ENCODE results near the gene HIC1. TPM values are rescaled to one million over a fixed set of nuclear protein-coding genes. Genes with fewer than 3 reads are reported as not detected.

The HIC1 gene
- total and polyA plus RNA-seq, 8 donors = 17.4 to 37.5 (median 24.6) TPM

- Histone ChIP-seq H3K27me3 (peaks cover 5 to 66% of the 10 kb centered on the region in 2 donors), H3K27ac (no peak overlapping the region), H3K4me3 (peak overlapping the region; percentile 45 to 66), H3K36me3 (no peaks in the 10 kb centered on the region), H3K9me3 (no peaks in the 10 kb centered on the region), H3K4me1 (peaks cover 26 to 56% of the 10 kb centered on the region in 2 donors)
- DNase-seq (peak; percentile 68 to 88 (median 76)), ATAC-seq (peak; percentile 40)
- intact Hi-C loops (cut with DNase I) = no loop called here
- TF ChIP-seq CTCF (IDR thresholded peaks at IDR 0.05) = no peak
These were observed 4.4 kb upstream of the HIC1 start for GRCh38 chr17:2050300-2051060.

GRCh38 chr17:2051061-2051932 is 3.6 kb upstream of the HIC1 start:
- Histone ChIP-seq H3K4me3 (peak overlapping the region; percentile 45 to 66), H3K27me3 (peaks cover 5 to 74% of the 10 kb centered on the region in 2 donors), H3K9me3 (no peaks in the 10 kb centered on the region), H3K36me3 (no peaks in the 10 kb centered on the region), H3K4me1 (peaks cover 26 to 63% of the 10 kb centered on the region in 2 donors), H3K27ac (no peak overlapping the region)
- ATAC-seq = no peak
- TF ChIP-seq CTCF (IDR thresholded peaks at IDR 0.05) = no peak
- peak in 2 of 4 donors; percentile 61 to 79 for DNase-seq
- intact Hi-C loops (cut with DNase I) = no loop called here

- Histone ChIP-seq H3K27ac (no peak overlapping the region), H3K27me3 (peaks cover 5 to 82% of the 10 kb centered on the region in 2 donors), H3K36me3 (no peaks in the 10 kb centered on the region), H3K4me3 (no peak overlapping the region), H3K9me3 (no peaks in the 10 kb centered on the region), H3K4me1 (peaks cover 26 to 71% of the 10 kb centered on the region in 2 donors)
- ATAC-seq (no peak), DNase-seq (no peak)
- intact Hi-C loops (cut with DNase I) = no loop called here
- TF ChIP-seq CTCF (IDR thresholded peaks at IDR 0.05) = no peak
These were observed 2.9 kb upstream of the HIC1 start for GRCh38 chr17:2051933-2052559.

GRCh38 chr17:2053380-2054261 is 1.3 kb upstream of the HIC1 start:
- H3K27ac ChIP-seq = peak overlapping the region; percentile 77 to 82
- H3K36me3 ChIP-seq = peaks cover 0 to 7% of the 10 kb centered on the region in 2 donors
- ATAC-seq (peak; percentile 23), DNase-seq (peak in 3 of 4 donors; percentile 73 to 91 (median 75))
- peak overlapping the region; percentile 56 to 57 for H3K4me3 ChIP-seq
- no peaks in the 10 kb centered on the region for H3K9me3 ChIP-seq
- peak; percentile 41 to 53 for TF ChIP-seq CTCF (IDR thresholded peaks at IDR 0.05)
- H3K27me3 ChIP-seq = peaks cover 13 to 91% of the 10 kb centered on the region in 2 donors
- H3K4me1 ChIP-seq = peaks cover 32 to 84% of the 10 kb centered on the region in 2 donors
- intact Hi-C loops (cut with DNase I) = no loop called here
